GM18511 (cell line): ENCODE data around the gene MUL1.
"Not testable (repeated sequence)": the region's sequence is repeated elsewhere in the genome, so short reads cannot be mapped to it uniquely, and the experiment has no call there.

Source experiments
- ATAC-seq: cut with Tn5 transposase; IDR thresholded peaks from one replicate; pipeline ENCODE4 v1.9.1; 2021; ENCODE audit warnings: mild to moderate bottlenecking, moderate library complexity; ENCODE audit not compliant: unreplicated experiment

The MUL1 gene

GRCh38 chr1:20511518-20512428 lies 3.8 kb upstream of the MUL1 start:
- no peak for ATAC-seq

DNA sequence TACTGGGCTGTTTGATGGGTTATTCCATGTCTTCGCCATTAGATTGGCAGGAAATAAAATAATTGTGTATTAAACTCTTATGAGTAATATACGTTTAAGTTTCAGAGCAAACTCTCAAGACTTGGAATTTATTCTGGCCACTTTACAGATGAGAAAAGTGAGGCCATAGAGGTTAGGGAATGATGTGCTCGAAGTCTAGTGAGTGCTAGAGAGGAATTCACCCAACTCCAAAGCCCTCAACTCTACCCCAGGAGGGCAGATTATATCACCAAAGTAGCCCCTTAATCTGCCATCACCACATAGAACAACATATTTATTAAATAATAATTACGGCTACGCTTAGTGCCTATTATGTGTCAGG lies 440 bp upstream of the MUL1 start:
- ATAC-seq, result no peak

- ATAC-seq, result no peak
These were observed 745 bp downstream of the MUL1 start for GRCh38 chr1:20507248-20507563.

DNA sequence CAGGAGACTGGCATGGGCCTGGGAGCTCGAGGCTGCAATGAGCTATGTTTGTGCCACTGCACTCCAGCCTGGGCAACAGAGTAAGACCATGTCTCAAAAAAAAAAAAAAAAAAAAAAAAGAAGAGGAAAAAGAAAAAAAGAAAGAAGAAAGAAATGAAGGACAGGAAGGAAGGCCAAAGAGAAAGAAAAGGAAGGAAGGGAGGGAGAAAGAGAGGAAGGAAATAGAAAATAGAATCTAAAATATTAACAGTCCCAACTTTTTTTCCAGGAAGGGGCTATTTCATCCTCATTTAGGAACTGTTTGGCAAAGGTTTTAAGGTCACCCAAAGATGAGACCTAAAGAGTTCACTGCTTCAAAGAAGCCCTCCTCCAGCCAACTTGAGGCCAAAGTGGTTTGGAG lies 2.5 kb downstream of the MUL1 start:
- no peak for ATAC-seq

DNA sequence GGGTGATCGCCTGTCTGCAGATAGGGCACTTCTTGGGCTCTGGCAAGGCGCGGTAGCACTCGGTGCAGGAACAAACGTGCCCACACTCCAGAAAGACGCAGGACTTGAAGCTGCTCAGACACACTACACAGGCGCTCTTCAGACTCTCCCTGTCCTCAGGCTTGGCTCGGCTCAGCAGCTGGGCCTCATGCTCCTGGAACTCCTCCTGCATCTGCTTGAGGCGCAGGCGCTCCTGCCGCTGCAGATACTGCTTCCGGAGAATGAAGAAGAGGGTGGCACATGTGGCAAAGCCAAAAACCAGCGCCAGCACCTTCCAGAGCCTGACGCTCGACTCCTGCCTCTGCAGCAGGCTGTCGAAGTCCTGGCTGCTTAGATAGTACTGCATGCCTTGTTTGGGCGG lies 7.2 kb downstream of the MUL1 start:
- no peak for ATAC-seq

DNA sequence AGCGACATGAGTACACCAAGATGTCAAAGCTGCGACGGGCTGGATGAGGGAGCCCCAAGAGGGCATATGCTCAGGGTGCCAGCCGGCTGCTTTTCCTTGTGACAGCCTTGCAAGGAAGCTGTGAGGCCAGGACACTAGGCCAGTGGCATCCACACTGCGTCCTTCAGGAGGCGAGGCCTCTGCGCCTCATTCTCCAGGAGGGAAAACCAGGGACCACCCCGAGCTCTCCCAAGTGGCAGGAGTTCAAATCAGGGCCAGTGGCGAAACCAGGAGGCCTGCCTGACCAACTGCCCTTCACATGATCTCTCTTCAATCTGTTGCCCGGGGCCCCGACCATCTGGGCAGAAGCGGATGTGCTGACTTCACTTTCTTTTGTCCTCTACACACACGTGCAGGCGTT lies 8.2 kb downstream of the MUL1 start:
- ATAC-seq, result no peak

- ATAC-seq, result no peak
These were observed 8.8 kb downstream of the MUL1 start for GRCh38 chr1:20499105-20499504.

GRCh38 chr1:20498116-20498515 lies 9.8 kb downstream of the MUL1 start:
- no peak for ATAC-seq

- no peak for ATAC-seq
These were observed 10.4 kb downstream of the MUL1 start for GRCh38 chr1:20497506-20497905.

DNA sequence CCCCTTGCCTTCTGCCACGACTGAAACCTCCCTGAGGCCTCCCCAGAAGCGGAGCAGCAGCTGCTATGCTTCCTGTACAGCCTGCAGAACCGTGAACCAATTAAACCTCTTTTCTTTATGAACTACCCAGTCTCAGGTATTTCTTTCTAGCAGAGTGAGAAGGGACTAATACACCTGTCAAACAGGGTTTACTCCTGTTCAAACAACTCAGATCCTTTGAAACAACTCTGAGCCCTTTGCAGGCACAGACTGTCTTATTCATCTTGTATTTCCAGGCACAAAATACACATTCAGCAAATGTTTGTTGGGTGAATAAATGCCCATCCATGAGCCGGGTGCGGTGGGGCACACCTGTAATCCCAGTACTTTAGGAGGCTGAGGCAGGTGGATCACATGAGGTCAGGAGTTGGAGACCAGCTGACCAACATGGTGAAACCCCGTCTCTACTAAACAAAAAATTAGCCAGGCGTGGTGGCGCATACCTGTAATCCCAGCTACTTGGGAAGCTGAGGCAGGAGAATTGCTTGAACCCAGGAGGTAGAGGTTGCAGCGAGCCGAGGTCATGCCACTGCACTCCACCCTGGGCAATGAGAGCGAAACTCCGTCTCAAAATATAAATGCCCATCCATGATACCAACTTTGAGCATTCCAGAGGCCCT lies 11.1 kb downstream of the MUL1 start:
- ATAC-seq, result not testable (repeated sequence)

DNA sequence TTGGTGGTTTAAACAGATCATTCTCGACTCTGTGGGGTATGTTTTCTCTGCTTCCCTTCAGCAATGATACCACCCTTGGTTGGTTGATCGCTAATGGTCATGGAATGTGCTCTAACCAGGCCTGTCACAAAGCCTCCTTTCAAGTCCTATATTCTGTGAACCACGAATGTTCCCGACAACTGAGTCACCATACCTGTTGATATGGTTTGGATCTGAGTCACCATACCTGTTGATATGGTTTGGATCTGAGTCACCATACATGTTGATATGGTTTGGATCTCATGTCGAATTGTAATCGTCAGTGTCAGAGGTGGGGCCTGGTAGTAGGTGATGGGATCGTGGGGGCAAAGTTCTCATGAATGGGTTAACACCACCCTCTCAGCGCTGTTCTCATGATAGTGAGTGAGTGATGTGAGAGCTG lies 11.7 kb downstream of the MUL1 start:
- no peak for ATAC-seq

GRCh38 chr1:20495661-20496060 lies 12.3 kb downstream of the MUL1 start:
- ATAC-seq, result no peak

GRCh38 chr1:20494609-20495311 lies 13.2 kb downstream of the MUL1 start:
- no peak for ATAC-seq

DNA sequence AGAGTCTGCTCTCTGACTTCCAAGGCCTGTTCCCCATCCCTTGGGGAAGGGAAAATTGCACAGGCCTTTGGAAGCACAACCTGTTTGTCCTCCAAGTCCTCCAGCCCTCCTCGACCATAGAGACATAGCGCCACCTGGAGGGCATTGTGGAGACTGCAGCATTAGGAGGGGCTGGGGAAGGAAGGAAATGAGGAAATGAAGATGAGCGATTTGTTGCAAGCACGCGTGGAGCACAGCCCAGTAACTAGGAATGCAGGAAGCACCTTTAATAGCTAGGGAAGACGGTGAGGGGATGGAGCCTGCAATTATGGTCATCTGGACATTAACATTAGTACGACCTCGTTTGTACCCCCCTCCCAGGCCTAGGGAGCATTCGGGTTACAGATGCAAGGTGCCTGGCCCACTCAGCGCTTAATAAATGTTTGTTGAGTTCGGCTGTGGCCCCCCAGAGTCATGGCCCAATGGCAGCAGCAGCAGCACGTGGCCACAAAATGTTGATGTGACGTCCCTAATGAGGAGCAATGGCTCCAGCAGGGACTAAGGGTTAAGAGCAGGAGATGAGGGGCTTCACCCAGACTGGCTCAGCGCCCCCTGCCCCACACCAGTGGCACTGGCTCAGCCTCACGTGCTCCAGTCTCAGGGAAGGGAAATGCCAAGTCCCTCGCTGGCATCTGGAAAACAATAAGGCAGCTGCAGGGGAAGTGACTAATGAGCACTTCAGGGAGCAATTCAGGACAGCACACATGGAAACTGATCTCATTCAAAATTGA lies 13.9 kb downstream of the MUL1 start:
- no peak for ATAC-seq

DNA sequence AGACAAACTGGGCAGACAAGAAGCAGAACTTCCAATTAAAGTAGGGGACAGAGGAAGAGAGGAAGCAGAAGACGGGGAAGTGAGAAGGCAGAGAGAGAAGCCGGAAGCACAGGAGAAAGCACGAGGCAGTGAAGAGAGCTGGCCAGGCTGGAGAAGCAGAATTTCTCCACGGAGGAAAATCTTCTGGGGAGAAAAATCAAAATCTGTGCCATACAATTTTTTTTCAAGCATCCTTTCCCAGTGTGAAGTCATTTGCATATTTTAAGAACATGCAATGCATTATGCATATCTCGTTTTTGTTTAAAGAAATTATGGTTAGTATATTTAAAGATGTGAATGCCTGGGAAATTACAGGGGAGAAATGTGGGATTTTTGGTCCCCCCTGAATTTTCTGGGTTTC lies 14.6 kb downstream of the MUL1 start:
- no peak for ATAC-seq

DNA sequence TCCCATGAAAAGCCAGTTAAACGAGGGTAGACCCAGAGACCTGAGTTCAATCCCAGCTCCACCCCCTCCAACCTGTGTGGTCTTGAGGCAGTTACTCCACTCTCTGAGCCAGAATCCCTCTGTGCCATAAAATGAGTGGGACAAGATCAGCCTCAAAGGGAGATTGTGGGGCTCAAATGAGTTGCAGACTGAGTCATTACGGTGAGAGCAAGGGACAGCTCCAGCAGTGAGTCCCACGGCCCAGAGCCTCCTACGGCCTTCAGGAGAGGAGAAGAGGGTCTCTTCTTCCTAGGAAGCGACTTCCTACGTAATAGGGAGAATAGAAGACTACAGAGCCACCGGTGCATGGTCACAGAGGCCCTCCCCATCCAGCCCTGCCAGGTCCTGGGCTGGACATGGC lies 15.2 kb downstream of the MUL1 start:
- ATAC-seq, result no peak

DNA sequence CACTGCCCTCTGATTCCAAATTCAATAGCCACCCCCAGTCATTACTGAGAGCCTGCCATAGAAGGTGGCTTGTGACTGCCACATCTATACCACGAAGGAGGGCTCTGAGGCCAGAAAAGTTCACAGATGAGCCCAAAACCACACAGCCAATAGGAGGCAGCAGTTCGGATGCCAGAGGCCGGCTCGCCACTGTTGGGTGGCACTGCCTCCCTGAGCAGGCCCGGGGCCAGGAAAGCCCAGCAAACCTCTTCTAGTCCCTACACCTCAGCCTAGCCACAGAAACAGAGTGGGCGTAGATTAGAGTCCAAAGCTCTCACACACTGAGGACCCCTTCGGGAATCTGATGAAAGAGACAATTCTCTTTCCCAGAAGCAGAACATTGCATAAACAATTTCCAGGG lies 16.1 kb downstream of the MUL1 start:
- no peak for ATAC-seq

DNA sequence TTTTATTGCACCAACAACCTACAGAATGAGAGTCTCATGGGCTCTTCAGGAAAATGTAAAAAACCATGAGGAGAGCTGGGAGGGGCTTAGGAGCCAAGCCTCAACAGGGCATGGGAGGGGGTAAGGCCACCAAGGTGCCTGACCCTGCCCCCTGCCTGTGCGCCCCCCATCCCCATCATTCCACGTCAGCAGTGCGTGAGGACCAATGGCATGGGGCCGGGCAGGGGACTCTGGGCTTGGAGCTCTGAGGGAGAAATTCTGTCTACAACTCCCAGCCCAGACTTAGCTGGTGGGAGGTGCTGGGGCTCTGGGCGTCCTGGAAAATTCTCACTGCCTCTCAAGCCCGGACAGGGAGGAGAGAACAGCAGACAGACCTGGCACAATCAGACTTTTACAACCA lies 16.8 kb downstream of the MUL1 start:
- ATAC-seq, result no peak

GRCh38 chr1:20487236-20487590 lies 20.7 kb downstream of the MUL1 start:
- no peak for ATAC-seq

DNA sequence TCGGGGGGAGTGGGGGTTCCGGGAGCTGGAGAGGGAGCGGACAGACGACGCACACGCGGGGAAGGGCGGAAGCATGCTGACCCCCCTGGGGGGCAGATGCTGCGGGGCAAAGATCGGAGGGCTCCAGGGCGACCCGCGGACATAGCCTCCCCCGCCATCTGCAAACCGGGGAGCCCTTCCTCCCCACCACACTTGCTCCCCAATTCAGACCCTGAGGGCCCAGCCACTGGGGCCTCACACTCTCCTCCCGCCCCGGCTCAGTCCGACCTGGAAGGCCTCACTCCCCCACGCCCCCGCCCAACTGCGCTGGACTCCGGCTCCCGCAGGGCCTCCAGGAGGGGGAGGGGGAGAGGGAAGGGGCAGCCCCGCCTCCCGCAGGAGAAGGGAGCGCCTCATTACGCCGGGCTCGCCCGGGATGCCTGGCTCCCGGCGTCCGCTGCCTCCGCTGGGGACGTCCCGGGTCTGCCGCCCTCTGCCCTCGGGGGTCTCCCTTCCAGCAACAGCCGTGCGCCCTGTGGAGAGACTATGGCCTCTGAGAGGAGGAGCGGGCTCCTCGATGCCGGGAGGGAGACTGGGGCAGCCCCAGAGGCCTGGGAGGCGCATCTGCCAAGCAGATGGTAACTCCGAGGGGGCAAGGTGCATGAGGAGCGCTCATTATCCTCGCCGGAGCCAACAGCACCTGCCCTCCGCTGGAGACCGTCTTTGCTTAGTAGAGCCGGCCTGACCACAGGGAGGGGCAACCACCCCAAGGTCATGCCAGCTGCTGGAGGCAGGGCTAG lies 21.3 kb downstream of the MUL1 start:
- no peak for ATAC-seq
